HG02884 (cell line): ENCODE measurements around the gene ZBTB12.
"Not testable (repeated sequence)": the region's sequence is repeated elsewhere in the genome, so short reads cannot be mapped to it uniquely, and the experiment has no call there.

ENCODE experiments used
- ATAC-seq: cut with Tn5 transposase; IDR thresholded peaks from one replicate; pipeline ENCODE4 v1.9.1; 2021; ENCODE audit warnings: mild to moderate bottlenecking, moderate library complexity; ENCODE audit not compliant: unreplicated experiment

Gene ZBTB12

DNA sequence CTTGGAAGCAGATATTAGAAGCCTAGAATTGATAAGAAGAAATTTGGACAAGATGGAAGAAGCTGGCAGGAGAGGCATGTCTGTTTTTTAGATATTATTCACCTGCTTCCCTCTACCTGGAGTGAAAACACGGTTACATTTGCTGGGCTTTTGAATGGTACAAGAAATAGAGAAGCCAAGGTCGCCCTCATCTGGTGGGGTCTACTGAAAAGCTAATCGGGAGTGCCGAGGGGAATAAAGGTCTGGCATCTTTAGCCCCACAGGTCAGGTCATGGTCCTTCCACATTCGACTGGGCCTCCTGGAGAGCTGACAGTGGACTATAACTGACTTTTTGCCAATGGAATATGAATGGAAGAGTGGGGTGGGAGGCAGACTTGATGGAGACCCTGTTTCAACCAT, 21.1 kb upstream of the ZBTB12 start:
- ATAC-seq, result no peak

DNA sequence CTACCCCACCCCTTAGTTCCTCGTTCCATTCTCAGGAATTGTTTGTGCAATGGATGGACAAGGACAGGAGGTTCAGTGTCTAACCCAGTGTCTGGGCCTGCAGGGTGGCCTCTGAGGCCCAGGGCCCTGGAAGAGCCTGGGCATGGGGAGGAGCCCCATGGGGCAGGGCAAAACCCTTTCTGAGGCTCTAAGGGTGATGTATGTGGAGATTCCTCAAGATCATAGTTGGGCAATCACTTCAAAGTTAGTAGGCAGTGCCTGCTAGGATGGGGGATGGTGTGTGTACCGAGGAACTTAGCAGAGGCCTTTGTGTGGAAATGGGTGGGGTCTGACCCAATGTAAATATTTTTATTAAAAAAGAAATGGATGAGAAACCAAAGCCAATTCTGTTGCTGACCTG, 18.9 kb upstream of the ZBTB12 start:
- ATAC-seq, result no peak

DNA sequence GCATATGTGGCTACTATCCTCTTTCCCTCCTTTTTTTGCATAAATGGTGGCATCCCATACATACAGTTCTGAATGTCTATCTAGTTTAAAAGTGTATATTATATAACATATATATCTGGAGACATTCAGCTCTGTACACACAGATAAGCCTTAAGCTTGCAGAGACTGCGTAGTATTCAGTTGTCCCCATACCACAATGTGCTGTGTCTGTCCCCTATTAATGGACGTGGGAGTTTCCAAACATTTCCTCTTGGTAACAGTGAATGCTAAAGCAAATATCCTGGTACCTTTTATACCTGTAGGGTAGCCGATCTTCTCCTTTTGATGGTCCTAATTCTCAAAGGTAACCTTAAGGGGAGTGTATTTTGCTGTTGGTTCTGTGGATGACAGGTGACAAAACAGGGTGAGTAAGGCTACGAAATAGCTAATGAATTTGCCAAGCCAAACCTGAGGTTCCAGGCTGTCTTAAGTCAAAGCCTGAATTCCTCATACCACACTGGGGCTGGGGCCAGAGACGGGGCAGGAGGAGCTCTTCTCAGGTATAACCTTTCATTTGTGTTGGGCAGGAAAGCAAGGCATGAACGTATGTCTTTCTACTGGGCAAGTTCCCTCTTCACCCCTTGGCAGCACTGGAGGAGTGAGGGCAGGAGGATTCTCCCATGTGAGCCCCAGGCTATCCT, 17.9 kb upstream of the ZBTB12 start:
- no peak for ATAC-seq

DNA sequence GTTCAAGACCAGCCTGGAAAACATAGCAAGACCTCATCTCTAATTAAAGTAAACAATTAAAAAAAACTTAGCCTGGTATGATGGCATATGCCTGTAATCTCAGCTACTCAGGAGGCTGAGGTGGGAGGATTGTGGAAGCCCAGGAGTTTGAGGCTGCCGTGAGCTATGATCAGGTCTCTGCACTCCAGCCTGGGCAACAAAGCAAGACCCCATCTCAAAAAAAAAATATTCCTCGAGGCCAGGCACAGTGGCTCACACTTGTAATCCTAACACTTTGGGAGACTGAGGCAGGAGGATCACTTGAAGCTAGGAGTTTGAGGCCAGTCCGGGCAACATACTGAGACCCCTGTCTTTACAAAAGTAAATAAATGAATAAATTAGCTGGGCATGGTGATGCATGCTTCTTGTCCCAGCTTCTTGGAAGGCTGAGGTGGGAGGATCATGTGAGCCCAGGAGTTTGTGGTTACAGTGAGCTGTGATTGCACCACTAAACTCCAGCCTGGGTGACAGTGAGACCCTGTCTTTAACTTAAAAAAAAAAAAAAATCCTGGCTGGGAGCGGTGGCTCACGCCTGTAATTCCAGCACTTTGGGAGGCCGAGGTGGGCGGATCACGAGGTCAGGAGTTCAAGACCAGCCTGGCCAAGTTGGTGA, 16.3 kb upstream of the ZBTB12 start:
- ATAC-seq, result no peak

DNA sequence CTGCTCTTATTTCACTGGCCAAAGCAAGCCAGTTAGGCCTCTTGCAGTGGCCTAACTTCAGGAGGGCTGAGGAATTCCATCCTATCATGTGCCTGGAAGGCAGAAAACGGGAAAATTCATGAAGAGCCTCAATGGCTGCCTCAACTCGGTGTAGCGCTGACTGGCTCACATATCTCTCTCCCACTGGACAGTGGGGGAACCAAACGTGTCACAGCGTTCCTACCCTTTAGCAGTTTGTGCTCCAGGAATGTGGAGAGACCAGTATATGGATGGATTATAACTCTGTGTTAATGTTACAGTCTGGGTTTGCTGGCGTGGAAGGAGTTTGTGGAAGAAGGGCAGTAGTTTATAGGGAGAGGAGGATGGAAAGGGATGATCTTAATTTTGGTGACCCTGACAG, 13.9 kb upstream of the ZBTB12 start:
- ATAC-seq, result no peak

DNA sequence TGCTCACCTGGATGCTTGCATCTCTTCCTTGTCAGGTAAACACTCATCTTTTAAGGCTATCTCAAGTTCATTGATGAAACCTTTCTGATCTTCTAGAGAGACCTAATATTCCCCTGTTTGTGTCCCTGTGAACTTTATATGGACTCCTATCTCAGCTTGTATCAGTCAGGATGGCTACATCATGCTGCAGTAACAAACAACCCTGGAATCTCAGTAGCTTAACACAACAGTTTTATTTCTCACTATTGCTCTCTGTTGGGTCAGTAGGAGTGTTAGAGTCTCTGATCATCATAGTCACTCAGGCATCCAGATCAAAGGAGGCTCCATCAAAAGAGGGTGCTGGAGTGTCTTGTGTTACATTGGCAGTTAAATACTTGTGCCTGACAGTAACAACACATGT, 13.5 kb upstream of the ZBTB12 start:
- ATAC-seq, result no peak

DNA sequence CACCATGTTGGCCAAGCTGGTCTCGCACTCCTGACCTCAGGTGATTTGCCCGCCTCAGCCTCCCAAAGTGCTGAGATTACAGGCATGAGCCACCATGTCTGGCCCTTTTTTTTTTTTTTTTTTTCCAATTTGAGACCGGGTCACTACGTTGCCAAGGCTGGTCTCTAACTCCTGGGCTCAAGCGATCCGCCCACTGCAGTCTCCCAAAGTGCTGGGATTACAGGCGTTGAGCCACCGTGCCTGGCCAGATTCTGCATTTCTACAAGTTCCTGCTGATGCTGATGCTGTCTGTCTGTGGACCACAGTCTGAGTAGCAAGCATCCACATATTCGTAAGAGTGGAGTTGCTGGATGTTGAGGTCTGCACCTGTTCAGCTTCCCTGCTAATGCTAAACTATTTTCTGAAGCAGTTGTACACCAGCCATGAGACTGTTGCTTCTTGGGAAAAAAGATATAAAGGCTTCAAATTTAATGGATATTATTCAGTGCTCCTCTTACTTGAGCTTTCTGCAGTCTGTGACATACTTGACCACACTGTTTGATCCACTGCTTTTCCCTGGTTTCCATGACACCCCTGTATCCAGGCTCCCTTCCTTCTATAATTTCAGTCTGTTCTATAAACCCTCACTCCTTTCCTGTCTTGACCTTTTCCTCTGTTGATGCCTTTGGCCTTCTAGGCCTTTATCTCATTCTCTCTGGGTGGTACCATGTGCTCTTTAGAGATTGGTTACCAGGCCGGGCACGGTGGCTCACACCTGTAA, 10.1 kb upstream of the ZBTB12 start:
- ATAC-seq, result no peak

DNA sequence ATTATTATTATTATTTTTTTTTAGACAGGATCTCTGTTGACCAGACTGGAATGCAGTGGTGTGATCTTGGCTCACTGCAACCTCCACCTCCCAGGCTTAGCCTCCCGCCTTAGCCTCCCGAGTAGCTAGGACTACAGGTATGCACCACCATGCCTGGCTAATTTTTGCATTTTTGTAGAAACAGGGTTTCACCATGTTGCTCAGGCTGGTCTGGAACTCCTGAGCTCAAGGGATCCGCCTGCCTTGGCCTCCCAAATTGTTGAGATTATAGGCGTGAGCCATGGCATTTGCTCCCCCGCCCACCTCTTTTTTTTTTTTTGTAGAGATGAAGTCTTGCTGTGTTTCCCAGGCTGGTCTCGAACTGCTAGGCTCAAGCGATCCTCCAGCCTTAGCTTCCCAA, 7.4 kb upstream of the ZBTB12 start:
- not testable (repeated sequence) for ATAC-seq

DNA sequence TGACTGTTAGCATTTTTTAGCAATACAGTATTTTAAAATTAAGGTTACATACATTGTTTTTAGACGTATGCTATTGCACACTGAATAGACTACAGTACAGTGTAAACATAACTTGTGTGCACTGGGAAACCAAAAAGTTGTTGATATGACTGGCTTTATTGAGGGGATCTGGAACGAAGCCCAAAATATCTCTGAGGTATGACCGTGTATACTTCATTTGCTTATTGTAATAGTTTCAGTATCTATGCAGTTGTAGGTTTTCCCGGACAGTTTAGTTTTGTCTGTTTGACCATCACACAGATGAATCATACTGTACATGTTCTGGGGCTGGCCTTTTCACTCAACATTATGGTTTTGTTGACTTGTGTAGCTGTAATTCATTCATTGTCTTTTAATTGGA, 6.9 kb upstream of the ZBTB12 start:
- ATAC-seq, result peak; percentile 63

DNA sequence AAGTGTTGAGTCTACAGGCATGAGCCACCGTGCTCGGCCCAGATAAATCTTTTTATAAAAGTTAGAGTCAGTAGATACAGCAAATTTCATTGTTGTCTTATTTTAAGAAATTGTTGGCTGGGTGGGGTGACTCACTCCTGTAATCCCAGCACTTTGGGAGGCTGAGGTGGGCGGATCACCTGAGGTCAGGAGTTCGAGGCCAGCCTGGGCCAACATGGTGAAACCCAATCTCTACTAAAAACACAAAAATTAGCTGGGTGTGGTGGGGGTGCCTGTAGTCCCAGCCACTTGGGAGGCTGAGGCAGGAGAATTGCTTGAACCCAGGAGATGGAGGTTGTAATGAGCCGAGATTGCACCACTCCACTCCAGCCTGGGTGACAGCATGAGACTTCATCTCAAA, 6.4 kb upstream of the ZBTB12 start:
- ATAC-seq, result not testable (repeated sequence)

DNA sequence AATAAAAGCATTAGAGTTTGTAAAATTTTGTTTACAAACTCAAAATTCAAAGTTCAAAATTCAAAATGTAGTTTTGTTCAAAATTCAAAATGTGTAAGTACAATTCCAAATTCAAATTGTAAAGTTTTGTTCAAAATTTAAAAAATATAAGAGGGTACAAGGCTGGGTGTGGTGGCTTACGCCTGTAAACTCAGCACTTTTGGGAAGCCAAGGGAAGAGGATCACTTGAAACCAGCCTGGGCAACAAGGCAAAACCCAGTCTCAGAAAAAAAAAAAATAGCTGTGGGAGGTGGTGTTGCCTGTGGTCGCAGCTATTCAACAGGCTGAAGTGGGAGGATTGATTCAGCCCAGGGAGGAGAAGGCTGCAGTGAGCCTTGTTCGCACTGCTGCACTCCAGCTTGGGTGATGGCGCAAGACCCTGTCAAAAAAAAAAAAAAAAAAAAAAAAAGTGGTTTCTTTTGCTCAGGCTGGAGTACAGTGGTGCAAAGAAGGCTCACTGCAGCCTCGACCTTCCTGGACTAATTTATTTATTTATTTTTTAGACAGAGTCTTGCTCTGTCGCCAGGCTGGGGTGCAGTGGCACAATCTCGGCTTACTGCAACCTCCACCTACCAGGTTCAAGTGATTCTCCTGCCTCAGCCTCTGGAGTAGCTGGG, 5.4 kb upstream of the ZBTB12 start:
- ATAC-seq, result no peak

DNA sequence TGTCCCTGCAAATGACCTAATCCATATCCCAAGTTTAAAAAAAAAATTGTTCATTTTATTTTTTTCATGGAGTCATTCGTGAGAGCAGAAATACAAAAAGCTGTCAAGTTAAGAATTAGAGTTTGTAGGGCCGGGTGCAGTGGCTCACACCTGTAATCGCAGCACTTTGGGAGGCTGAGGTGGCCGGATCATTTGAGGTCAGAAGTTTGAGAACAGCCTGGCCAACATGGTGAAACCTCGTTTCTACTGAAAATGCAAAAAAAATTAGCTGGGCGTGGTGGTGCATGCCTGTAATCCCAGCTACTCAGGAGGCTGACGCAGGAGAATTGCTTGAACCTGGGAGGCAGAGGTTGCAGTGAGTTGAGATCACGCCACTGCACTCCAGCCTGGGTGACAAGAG, 4.8 kb upstream of the ZBTB12 start:
- ATAC-seq, result not testable (repeated sequence)

DNA sequence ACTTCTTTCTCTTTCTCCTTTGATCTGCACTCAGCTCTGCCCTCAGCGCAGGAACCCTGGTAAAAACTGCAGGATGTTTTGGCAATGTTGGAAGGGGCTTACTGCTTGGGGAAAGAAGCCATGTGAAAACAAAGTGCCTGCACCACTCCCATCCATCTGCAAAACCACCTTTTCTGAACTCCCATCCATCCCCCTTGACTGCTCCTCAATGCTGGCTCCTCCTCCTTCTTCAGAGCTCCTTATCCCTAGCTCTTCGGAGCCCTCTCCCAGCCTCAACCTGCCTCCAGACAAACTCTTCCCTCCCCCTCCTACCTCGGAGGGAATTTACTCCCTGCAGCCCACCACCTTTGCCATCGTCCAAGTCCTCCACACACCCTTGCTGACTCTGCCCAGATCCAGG, 4.2 kb upstream of the ZBTB12 start:
- ATAC-seq, result no peak

DNA sequence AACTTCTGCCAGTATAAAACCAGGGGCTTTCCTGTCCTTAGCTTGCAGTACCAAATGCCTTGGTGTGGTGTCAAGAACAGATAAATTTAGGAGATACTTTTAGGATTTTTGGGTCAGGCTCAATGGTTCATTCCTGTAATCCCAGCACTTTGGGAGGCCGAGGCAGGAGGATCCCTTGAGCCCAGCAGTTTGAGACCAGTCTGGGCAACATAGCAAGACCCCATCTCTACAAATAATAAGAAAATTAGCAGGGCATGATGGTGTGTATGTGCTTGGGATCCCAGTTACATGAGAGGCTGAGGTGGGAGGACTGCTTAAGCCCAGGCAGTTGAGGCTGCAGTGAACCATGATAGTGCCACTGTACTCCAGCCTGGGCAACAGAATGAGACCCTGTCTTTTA, 3.2 kb upstream of the ZBTB12 start:
- ATAC-seq, result no peak

DNA sequence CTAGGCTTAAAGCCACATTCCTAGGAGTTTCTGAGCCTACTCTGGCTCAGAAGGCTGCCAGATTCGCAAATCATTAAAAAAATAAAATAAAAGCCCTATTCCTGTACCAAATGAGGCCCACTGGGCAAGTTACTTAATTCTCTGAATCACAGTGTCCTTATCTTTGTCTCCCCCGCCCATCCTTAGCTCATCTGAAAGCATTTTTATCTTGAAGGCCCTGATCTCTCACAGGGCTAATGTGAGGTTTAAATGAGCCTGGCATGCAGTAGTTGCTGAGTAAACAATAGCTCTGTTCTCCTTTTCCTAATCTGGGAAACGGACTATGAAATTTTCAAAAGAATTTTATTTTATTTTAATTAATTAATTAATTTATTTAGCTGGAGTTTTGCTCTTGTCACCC, 2.1 kb upstream of the ZBTB12 start:
- ATAC-seq, result no peak

DNA sequence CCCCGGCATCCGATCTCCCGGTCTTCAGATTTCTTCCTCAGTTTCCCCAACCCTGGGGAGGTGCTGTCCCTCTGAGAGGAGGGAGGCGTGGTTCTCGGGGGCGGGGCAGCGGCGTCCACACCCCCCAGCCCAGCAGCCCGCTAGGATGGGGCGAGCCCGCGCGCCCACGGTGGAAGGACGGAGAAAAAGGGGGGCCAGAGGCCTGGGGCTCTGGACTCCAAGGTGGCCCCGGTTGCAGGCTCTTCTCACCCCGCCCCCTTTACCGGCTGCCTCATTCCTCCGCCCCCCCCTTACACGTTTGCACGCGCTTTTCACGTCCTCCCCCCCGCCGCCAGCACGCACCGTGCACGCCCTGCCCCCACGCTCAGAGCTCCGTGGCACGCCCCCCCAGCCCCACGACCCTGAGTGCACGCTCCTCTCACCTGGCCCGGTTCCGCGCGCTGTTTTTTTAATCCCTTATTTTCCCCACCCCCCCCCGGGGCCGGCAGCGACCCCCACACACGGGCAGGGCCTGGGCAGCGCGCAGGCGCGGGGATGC, 402 bp downstream of the ZBTB12 start:
- no peak for ATAC-seq

DNA sequence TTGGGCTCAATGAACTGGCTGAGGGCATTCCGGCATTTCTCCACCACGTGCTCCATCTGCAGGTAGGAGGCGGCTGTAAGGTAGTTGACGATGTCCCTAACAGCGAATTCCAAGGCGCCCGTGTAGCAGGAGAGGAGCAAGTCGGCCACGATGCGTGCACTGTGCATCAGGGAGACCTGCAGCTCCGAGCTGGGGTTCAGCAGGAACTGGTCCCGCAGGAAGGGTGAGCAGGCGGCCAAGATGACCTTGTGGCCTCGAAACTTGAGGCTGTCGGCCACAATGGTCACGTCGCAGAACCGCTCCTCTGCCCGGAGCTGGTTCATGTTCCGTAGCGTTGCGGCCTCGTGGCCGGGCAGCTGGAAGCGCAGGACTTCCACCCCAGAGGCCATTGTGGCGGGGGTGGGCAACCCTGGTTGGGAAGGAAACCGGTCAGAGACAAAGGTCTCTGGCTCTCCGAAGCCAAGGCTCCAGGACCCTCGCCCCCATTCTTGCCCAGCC, 920 bp downstream of the ZBTB12 start:
- no peak for ATAC-seq

DNA sequence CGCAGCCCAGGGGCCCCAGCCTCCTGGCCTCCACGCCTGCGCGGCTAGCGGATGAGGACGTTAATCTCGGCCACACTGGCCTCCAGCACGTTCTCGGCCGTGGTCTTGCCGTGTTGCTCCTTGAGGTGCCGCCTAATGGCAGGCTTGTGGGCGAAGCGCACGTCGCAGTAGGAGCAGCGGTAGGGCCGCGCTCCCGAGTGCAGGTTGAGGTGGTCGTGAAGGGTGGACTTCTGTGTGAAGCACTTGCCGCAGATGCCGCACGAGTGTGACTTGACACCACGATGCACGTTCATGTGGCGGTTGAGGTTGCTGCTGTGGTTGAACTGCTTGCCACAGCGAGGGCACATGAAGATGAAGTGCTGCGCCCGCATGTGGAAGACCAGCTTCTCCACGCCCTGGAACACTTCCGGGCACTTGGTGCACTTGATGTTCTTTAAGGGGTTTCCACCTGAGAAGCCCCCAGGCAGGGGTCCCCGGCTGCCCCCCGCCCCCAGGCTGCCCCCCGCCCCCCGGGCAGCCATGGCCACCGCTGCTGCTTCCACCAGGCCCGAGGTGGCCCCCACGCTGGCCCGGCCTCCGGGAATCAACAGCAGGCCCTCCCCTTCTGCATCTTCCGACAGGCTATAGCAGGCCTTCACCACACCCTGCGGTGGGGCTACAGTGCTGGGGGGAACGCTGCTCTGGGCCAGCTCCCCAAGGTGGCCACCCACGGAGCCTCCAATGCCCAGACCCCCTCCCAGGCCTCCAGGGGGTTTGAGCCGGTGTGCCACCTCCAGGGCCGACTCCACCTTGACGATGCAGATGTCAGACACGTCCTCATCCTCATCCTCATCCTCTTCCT, 1.8 kb downstream of the ZBTB12 start:
- ATAC-seq, result no peak

DNA sequence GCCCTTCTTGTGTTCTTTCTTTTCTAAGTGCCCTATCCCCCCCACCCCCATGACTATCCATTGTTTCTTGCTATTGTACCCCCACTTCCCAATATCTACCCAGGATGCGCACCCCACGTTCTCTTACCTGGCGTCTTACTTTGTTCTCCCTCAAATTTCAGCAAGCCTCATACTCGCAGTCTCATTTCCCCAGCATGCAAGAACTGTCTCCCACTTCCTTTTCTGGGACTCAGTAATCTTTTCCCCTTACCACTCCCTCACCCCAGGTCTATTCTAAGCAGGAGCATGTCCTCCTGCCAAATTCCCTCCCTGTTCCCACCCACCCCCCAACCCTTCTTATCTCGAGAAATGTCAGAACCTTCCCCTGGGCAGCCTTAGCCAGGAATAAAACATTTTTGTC, 2.7 kb downstream of the ZBTB12 start:
- ATAC-seq, result no peak

DNA sequence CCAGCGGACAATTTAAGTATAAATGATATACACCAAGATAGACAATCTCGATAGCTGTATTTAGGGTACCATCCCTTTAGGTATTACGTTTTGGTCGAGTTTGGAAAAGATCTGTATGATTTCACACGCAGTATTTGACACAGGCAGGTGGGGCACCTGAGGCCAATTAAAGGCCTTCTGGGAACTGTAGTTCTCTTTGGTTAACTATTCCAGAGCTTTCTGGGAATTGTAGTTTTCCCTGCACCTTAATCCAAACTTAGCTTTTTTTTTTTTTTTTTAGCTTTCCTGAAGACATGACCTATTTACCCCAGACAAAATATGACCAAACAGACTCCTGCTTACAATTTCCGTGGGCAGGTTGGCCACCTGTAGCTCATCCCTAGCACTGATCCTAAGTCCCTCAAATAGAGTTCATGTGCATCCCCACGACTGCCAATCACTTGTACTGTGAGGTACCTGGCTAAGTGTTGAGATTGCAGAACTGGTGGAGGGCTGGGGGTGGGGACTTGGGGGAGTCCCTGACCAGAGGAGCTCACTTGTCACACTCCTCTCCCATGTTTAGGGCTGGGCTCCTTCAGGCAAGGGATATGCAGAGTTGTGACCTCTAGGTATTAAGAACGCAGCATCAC, 3.4 kb downstream of the ZBTB12 start:
- ATAC-seq, result no peak
